Cardiac fibroblast (primary cell): ENCODE data around the gene COBLL1.
"Not testable (repeated sequence)": the region's sequence is repeated elsewhere in the genome, so short reads cannot be mapped to it uniquely, and the experiment has no call there.

Experiments
- DNase-seq, 2 donors: peaks; one replicate each; pipeline versions ENCODE4 v3.0.0 to v3.0.0-alpha.2; 2010; ENCODE audit warnings: low read depth in 2 of 2
- H3K4me3 ChIP-seq, 2 donors: replicated peaks in 1 of 2; 1 replicate in 1 of 2; 2 replicates in 1 of 2; pipeline ENCODE4 v1.5.1; 2011; ENCODE audit warnings: low read depth in 2 of 2, low read length in 2 of 2, mild to moderate bottlenecking in 2 of 2, moderate library complexity in 1 of 2
- CTCF ChIP-seq: IDR thresholded peaks from one replicate; pipeline ENCODE4 v1.5.1; 2011; ENCODE audit warnings: low read depth, mild to moderate bottlenecking, low read length, inconsistent platforms

Gene COBLL1

DNA sequence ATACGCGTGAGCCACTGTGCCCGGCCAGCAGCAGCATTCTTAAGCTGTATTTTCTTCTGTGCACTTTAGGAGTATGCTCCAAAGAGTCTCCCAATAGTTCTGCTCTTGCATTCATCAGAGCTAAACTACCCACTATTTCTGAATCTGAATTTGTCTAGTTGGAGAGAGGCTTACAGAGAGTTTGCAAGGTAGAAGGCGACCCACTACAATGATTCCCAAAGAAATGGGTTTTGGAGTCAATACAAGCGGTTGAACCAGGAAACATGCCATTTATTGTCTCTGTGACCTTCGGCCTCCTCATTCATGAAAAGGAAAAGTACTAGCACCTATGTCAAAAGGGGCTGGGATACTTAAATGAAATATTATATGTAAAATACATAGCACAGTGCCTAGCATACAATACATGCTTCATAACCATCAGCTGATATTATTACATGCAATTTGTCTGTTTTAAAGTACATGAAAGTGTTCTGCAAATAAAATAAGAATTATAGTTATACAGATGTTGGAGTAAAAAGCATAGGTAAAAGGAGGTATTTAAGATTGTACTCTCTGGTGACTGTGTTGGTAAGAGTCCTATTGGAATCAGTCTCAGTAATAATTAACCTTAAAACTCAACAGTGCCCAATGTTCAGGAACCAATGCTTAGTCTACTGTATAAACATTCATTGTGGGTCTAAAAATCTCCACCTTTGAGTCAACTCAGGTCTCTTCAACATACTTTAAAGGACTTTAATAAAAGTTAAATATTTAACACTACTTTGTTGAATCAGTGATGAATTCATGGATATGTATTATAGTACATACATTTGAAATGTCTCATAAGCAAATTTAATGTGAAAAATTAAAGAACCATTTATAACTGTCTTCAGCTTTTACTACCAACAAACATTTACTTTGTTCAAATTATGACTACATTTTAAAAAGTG is 130.5 kb downstream of the COBLL1 start:
- DNase-seq: no peak
- no peak for TF ChIP-seq CTCF
- H3K4me3 ChIP-seq: no peak overlapping the region

DNA sequence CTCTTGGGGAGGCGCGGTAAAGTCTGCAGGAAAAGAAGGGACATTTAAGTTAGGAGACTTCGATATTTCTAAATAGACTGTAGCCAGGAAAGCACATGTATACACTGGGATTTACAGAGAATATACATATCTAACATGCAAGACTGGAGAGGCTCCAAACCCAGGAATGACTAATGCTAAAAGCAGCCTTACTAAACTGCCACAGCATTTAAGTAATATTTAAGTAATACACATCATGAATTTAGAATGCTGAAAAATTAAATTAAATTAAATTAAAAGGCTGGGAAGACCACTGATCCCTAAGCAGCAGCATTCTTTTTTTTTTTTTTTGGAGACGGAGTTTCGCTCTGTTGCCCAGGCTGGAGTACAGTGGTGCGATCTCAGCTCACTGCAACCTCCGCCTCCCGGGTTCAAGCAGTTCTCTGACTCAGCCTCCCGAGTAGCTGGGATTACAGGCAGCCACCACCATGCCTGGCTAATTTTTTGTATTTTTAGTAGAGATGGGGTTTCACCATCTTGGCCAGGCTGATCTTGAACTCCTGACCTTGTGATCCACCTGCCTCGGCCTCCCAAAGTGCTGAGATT is 131.3 kb downstream of the COBLL1 start:
- DNase-seq: peak; percentile 44 to 74
- H3K4me3 ChIP-seq: not testable (repeated sequence)

GRCh38 chr2:164706522-164706921 is 135.1 kb downstream of the COBLL1 start:
- peak; percentile 24 to 78 for DNase-seq
- no peak overlapping the region for H3K4me3 ChIP-seq
- no peak for TF ChIP-seq CTCF

DNA sequence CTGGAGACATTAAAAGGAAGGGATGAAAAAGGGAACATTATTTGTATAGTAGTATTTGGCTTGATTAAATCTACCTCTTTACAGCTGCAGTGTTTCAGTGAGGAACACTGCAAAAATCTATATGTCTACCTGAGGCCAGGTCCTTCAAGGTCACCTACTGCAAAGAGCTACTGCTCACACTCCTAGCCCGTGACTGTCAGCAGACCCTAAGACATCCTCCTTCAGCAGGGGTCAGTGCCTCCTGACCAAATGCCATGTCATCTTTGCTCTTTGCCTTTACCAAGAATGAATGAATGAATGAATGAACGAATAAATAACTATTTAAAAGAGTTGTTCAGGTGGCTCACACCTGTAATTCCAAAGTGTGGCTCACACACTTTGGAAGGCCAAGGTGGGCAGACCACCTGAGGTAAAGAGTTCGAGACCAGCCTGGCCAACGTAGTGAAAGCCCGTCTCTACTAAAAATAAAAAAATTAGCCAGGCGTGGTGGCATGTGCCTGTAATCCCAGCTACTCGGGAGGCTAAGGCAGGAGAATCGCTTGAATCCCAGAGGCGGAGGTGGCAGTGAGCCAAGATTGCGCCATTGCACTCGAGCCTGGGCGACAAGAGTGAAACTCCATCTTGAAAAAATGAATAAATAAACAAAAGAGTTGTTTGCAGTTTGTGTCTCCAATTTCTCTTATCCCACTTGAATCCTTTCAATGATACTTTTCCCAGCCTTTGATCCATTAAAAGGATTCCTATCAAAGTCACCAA is 136.0 kb downstream of the COBLL1 start:
- no peak for TF ChIP-seq CTCF
- no peak overlapping the region for H3K4me3 ChIP-seq
- DNase-seq: no peak

DNA sequence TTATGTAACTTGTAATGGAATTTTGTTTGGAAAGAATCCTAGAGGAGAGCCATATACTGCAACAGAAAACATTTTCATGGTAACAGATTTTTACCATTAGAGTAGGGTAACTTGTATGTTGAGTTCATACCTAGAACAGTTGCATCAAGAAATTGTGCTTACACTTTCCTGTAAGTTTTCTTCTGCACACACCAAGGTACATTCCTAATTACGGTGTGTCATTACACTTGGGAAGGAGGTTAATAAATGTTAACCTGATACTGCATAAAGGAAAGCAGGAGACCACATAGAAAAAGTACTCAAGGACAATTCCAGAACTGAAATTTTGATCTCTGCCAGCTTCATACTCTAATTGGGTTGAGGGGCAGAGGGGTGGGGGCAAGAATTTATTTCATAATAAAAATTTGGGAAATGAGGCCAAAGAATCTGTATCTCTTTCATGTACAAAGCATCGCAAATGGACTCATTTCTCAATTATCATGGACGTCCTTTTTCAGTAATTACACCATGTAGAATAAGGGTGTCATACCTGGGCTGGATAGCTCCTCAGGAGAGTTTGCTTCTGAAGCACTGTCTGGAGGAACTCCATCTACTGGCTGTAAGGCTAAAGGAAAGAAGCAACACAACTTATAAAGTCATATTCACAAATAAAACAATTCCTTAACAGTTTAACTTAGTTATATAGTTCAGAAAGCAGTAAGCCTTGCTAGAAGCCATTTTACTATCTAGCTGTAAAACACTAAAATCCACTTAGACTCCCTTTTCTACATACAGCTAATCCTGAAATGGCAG is 137.5 kb downstream of the COBLL1 start:
- TF ChIP-seq CTCF: no peak
- DNase-seq: no peak
- H3K4me3 ChIP-seq: no peak overlapping the region

DNA sequence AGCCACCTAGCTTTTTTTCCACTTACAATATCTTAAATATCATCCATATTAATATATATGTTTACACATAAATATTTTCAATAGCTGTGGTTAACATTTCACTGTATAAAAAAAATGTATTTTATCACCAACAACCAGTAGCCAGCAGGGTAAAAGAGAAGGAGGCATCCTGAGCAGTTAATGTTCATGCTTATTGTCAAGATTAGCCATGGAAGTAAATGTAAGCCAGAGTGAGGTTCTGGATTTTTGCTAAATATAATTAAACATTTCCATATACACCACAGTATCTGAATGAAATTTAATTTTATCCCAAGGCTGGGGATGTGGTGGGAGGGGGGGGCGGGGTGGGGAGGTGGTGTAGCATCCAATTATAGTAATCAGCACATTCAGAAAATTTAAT is 140.1 kb downstream of the COBLL1 start:
- no peak for TF ChIP-seq CTCF
- H3K4me3 ChIP-seq: no peak overlapping the region
- no peak for DNase-seq
